K562 (cell line): ENCODE results near the gene TMEM63C. TPM values are rescaled to one million over a fixed set of nuclear protein-coding genes. Genes with fewer than 3 reads are reported as not detected.

Source experiments
- ATAC-seq: fragments of 200-7000 bp; cut with Tn5 transposase; 3 replicates; pipeline ENCODE4 v1.9.1; 2020; ENCODE audit warnings: moderate library complexity
- BruUV-seq: library from RNA; stranded (reverse); fragments of 400-500 nt; replicated peaks from 2 replicates; lab custom pipeline; 2021; lab: Mats Ljungman, UMichigan
- CTCF ChIA-PET: fragments of 300-600 bp; formaldehyde crosslinking; extraction: SDS; loops from one replicate; lab custom pipeline; 2021; ENCODE audit warnings: low intra/inter-chr PET ratio; lab: Yijun Ruan, JAX
- POLR2A ChIA-PET: fragments of 300-600, 350-650 bp; sonication (Branson Sonifier 250); formaldehyde crosslinking; extraction: SDS; loops from one replicate; lab custom pipeline; 2021; ENCODE audit warnings: antibody characterized with exemption, inconsistent platforms; lab: Yijun Ruan, JAX
- DNase-seq, 4 experiments: peaks; one replicate each; pipeline versions ENCODE4 v3.0.0 to v3.0.0-alpha.2; 2011 to 2018; ENCODE audit warnings: low spot score in 3 of 4, mixed read lengths in 3 of 4; ENCODE audit errors: extremely low read depth in 1 of 4
- FAIRE-seq: peaks from 2 replicates; lab custom pipeline; 2011; peaks lifted over from hg19 to GRCh38; lab: Jason Lieb, UNC
- H2AFZ ChIP-seq: 2 replicates; pipeline ENCODE4 v1.6.0; 2011; ENCODE audit warnings: low read depth, low read length, control low read depth, inconsistent platforms
- H3K27ac ChIP-seq: fragments of 200-600 bp; 3 replicates; pipeline ENCODE4 v1.8.0; 2011; ENCODE audit warnings: low read depth, mild to moderate bottlenecking, control low read depth, inconsistent platforms, low read length, moderate library complexity, mixed read lengths; ENCODE audit errors: extremely low read depth
- H3K27me3 ChIP-seq, 2 experiments: fragments of 300-600 bp in 1 of 2; 2 replicates in 1 of 2; 3 replicates in 1 of 2; pipeline versions ENCODE4 v1.6.0 to v1.8.0; 2011; ENCODE audit warnings: inconsistent platforms in 2 of 2, low read length in 2 of 2, mild to moderate bottlenecking in 1 of 2, mixed read lengths in 1 of 2, moderate library complexity in 1 of 2; ENCODE audit not compliant: control insufficient read depth in 2 of 2, insufficient read depth in 2 of 2
- H3K36me3 ChIP-seq: fragments of 300-600 bp; 3 replicates; pipeline ENCODE4 v1.8.0; 2011; ENCODE audit warnings: mild to moderate bottlenecking, low read length, inconsistent platforms; ENCODE audit not compliant: control insufficient read depth, insufficient read depth
- H3K4me1 ChIP-seq, 2 experiments: fragments of 200-600 bp in 1 of 2; replicated peaks in 1 of 2; 2 replicates in 1 of 2; 3 replicates in 1 of 2; pipeline versions ENCODE4 v1.5.1 to v1.8.0; 2011; ENCODE audit warnings: inconsistent platforms in 2 of 2, low read length in 2 of 2, mild to moderate bottlenecking in 1 of 2, mixed read lengths in 1 of 2, moderate library complexity in 1 of 2; ENCODE audit not compliant: control insufficient read depth in 2 of 2, insufficient read depth in 2 of 2
- H3K4me2 ChIP-seq: 2 replicates; pipeline ENCODE4 v1.6.1; 2011; ENCODE audit warnings: low read length, control low read depth, inconsistent platforms, mixed read lengths; ENCODE audit not compliant: insufficient read depth
- H3K4me3 ChIP-seq: fragments of 200-600 bp; sonication (generic), shearing (Covaris generic); 2 replicates; pipeline ENCODE4 v1.5.1; 2016; ENCODE audit warnings: control low read depth, inconsistent platforms
- H3K79me2 ChIP-seq: fragments of 200-600 bp; 3 replicates; pipeline ENCODE4 v1.8.0; 2011; ENCODE audit warnings: low read length, inconsistent platforms; ENCODE audit not compliant: control insufficient read depth, insufficient read depth
- H3K9ac ChIP-seq, 2 experiments: 2 replicates each; pipeline versions ENCODE4 v1.6.0 to v1.6.1; 2011; ENCODE audit warnings: low read depth in 2 of 2, low read length in 2 of 2, control low read depth in 1 of 2, inconsistent platforms in 1 of 2, mild to moderate bottlenecking in 1 of 2, mixed read lengths in 1 of 2; ENCODE audit not compliant: insufficient read depth in 1 of 2
- H3K9me1 ChIP-seq: one replicate; pipeline ENCODE4 v1.6.0; 2011; ENCODE audit warnings: inconsistent platforms, mild to moderate bottlenecking, low read length, moderate library complexity; ENCODE audit not compliant: control insufficient read depth, insufficient read depth
- H3K9me3 ChIP-seq: replicated peaks from 2 replicates; pipeline ENCODE4 v1.5.1; 2011; ENCODE audit warnings: low read depth, low read length, inconsistent platforms; ENCODE audit not compliant: control insufficient read depth, insufficient read depth
- H4K20me1 ChIP-seq: replicated peaks from 2 replicates; pipeline ENCODE4 v1.6.1; 2011; ENCODE audit warnings: low read length, inconsistent platforms, mixed read lengths; ENCODE audit not compliant: control insufficient read depth, insufficient read depth
- E2F3 ChIP-seq: fragments of 250-450 bp; sonication (Bioruptor Pico); IDR thresholded peaks from 2 replicates; pipeline ENCODE4 v1.4.0; 2020; ENCODE audit warnings: mild to moderate bottlenecking
- ETV6 ChIP-seq, 3 experiments: fragments of 150-350 bp in 1 of 3; sonication (generic) in 1 of 3; formaldehyde crosslinking in 1 of 3; IDR thresholded peaks; 2 replicates each; pipeline versions ENCODE4 v1.6.1 to v1.8.0; 2014 to 2022; ENCODE audit warnings: borderline replicate concordance in 2 of 3, low read depth in 2 of 3, antibody characterized with exemption in 1 of 3, low read length in 1 of 3, mild to moderate bottlenecking in 1 of 3, missing genetic modification reagents in 1 of 3
- NFXL1 ChIP-seq: fragments of 450-650 bp; formaldehyde crosslinking; IDR thresholded peaks from 2 replicates; pipeline ENCODE4 v1.4.0; 2021; ENCODE audit warnings: mild to moderate bottlenecking
- NR0B1 ChIP-seq: fragments of 450-650 bp; IDR thresholded peaks from one replicate; pipeline ENCODE4 v1.6.1; 2018; ENCODE audit warnings: mild to moderate bottlenecking, moderate library complexity; ENCODE audit not compliant: partially characterized antibody
- SIN3B ChIP-seq: fragments of 450-650 bp; IDR thresholded peaks from 2 replicates; pipeline ENCODE4 v1.6.1; 2017; ENCODE audit warnings: low read depth, mild to moderate bottlenecking, moderate library complexity
- ZFP36 ChIP-seq: fragments of 150-350 bp; IDR thresholded peaks from 2 replicates; pipeline ENCODE4 v1.6.1; 2018; ENCODE audit warnings: low read length, low read depth; ENCODE audit not compliant: partially characterized antibody
- ZNF239 ChIP-seq: fragments of 250-450 bp; sonication (Bioruptor Pico); IDR thresholded peaks from 2 replicates; pipeline ENCODE4 v1.4.0; 2020; ENCODE audit warnings: mild to moderate bottlenecking
- ZNF436 ChIP-seq: fragments of 250-450, 450-650 bp; sonication (Bioruptor Pico); formaldehyde crosslinking; IDR thresholded peaks from 2 replicates; pipeline ENCODE4 v1.7.0; 2020; ENCODE audit warnings: mild to moderate bottlenecking
- WGBS: fragments of 100-300 bp; shearing (Covaris generic); methylation state at CpG from one replicate; pipeline ENCODE4 v1.1.6; 2016; ENCODE audit warnings: low coverage, mixed read lengths; ENCODE audit not compliant: insufficient coverage; ENCODE audit errors: missing lambda C conversion rate; 5-methylcytosine and 5-hydroxymethylcytosine counted together
- in situ Hi-C: fragments of 300-500 bp; cut with MboI; formaldehyde crosslinking; loops from 4 replicates; pipeline ENCODE4 v1.15.0; 2018; ENCODE audit warnings: inconsistent platforms, mixed read lengths
- intact Hi-C: fragments of 100-400 bp; cut with micrococcal nuclease; formaldehyde crosslinking; loops from 2 replicates; pipeline ENCODE4 v1.14.2; 2022
- polyA plus RNA-seq, 8 experiments: library from polyadenylated mRNA; depleted of rRNA in 4 of 8; stranded (reverse) in 5 of 8; unstranded in 3 of 8; fragments of >200 nt; fragmentation: Nextera tagmentation in 2 of 8; fragmentation: Illumina TruSeq in 1 of 8; extraction: Ambion mirVana in 2 of 8; extraction: Trizol in 1 of 8; gene quantifications; 2 replicates each; pipeline versions ENCODE4 v1.2.1 to v1.2.3, GENCODE V29; 2011 to 2014; ENCODE audit warnings: inconsistent platforms in 1 of 8, missing spikeins in 1 of 8
- total RNA-seq, 7 experiments: library from RNA; depleted of rRNA in 6 of 7; stranded (reverse); fragments of >200 nt in 6 of 7; fragmentation: Illumina TruSeq in 2 of 7; extraction: Trizol in 2 of 7; gene quantifications; 2 replicates each; pipeline versions ENCODE4 v1.2.1 to v1.2.3, GENCODE V29; 2011 to 2021; ENCODE audit warnings: low replicate concordance in 1 of 7
- TF ChIP-seq, protein P1 (sequence below), 3 experiments: fragments of 200-800 bp in 1 of 3; sonication (Bioruptor generic) in 1 of 3; sonication (generic) in 1 of 3; formaldehyde crosslinking in 1 of 3; IDR thresholded peaks; 2 replicates each; pipeline versions ENCODE4 v1.6.1 to v1.8.0; 2016 to 2022; ENCODE audit warnings: mild to moderate bottlenecking in 2 of 3, missing compliant biosample characterization in 2 of 3, missing genetic modification characterization in 2 of 3, missing genetic modification reagents in 1 of 3
- TF ChIP-seq, protein P2 (sequence below), 2 experiments: IDR thresholded peaks; 2 replicates each; pipeline ENCODE4 v1.6.1; 2012; ENCODE audit warnings: improper control_type of control experiment in 2 of 2, low read depth in 2 of 2, low read length in 2 of 2, borderline replicate concordance in 1 of 2

TMEM63C gene
- total and polyA plus RNA-seq, 9 of the 15 experiments (the other 6 are each of a cell fraction or from before 2014, with no cell fraction given): 0.07 TPM; not detected in 8

GRCh38 chr14:77299771-77300170 is 118.2 kb downstream of the TMEM63C start:
- no peaks in the 10 kb centered on the region for H3K79me2 ChIP-seq
- no peak overlapping the region for H2AFZ ChIP-seq
- no peaks in the 10 kb centered on the region for H4K20me1 ChIP-seq
- peaks cover 23% of the 10 kb centered on the region; the same call in 2 of the 3 replicates for H3K36me3 ChIP-seq
- H3K9ac ChIP-seq: no peak overlapping the region
- TF ChIP-seq ETV6 (IDR thresholded peaks at IDR 0.05; ENCODE audit: borderline replicate concordance in 1 of 2, low read depth in 2 of 2, low read length in 1 of 2): no peak
- TF ChIP-seq ETV6 (CRISPR knock-in tag; IDR thresholded peaks at IDR 0.05; ENCODE audit: borderline replicate concordance): no peak
- TF ChIP-seq NFXL1: no peak
- TF ChIP-seq ZNF239 (CRISPR knock-in tag): no peak
- TF ChIP-seq E2F3 (CRISPR knock-in tag): no peak
- TF ChIP-seq, protein P1, sequence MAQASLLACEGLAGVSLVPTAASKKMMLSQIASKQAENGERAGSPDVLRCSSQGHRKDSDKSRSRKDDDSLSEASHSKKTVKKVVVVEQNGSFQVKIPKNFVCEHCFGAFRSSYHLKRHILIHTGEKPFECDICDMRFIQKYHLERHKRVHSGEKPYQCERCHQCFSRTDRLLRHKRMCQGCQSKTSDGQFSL (CRISPR knock-in tag; IDR thresholded peaks at IDR 0.05): no peak
- TF ChIP-seq, protein P1 (tag; IDR thresholded peaks at IDR 0.05): no peak
- TF ChIP-seq NR0B1: no peak
- TF ChIP-seq, protein P2, sequence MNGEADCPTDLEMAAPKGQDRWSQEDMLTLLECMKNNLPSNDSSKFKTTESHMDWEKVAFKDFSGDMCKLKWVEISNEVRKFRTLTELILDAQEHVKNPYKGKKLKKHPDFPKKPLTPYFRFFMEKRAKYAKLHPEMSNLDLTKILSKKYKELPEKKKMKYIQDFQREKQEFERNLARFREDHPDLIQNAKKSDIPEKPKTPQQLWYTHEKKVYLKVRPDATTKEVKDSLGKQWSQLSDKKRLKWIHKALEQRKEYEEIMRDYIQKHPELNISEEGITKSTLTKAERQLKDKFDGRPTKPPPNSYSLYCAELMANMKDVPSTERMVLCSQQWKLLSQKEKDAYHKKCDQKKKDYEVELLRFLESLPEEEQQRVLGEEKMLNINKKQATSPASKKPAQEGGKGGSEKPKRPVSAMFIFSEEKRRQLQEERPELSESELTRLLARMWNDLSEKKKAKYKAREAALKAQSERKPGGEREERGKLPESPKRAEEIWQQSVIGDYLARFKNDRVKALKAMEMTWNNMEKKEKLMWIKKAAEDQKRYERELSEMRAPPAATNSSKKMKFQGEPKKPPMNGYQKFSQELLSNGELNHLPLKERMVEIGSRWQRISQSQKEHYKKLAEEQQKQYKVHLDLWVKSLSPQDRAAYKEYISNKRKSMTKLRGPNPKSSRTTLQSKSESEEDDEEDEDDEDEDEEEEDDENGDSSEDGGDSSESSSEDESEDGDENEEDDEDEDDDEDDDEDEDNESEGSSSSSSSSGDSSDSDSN (IDR thresholded peaks at IDR 0.05; ENCODE audit: borderline replicate concordance in 1 of 2, low read depth in 2 of 2, low read length in 2 of 2): no peak
- TF ChIP-seq SIN3B: no peak
- TF ChIP-seq ZFP36: peak; percentile 90
- peak; percentile 82; the same call in 1 of the 2 replicates for TF ChIP-seq ZNF436 (CRISPR knock-in tag)
- TF ChIP-seq, all 486 proteins: peak for 2
- Histone ChIP-seq H3K27ac (no peak overlapping the region), H3K9me1 (no peaks in the 10 kb centered on the region), H3K9me3 (no peaks in the 10 kb centered on the region), H3K4me3 (no peak overlapping the region), H3K27me3 (no peaks in the 10 kb centered on the region), H3K4me1 (peaks cover 0 to 5% of the 10 kb centered on the region in 2 experiments; a peak in 2 of 5 replicates), H3K4me2 (no peak overlapping the region)
- CTCF ChIA-PET: no interaction called here
- FAIRE-seq (no peak), DNase-seq (no peak), ATAC-seq (no peak)
- POLR2A ChIA-PET: no interaction called here
- 46% methylated on average over 4 of the region's 4 CpGs for WGBS
- in situ Hi-C loops (no loop called here), intact Hi-C loops (loop anchor here (5.0 kb wide), 2 partner anchors 158 to 253 kb away; partner anchors contain the start of genes AHSA1 and VIPAS39)
- BruUV-seq: no TSS peak
